WTC11 (cell line): Measurements from ENCODE around the gene NR4A3. TPM values are rescaled to one million over a fixed set of nuclear protein-coding genes. Genes with fewer than 3 reads are reported as not detected.

Experiments used
- ATAC-seq: fragments of 200-7000 bp; cut with Tn5 transposase; 2 replicates; pipeline ENCODE4 v1.10.0; 2021; ENCODE audit warnings: mild to moderate bottlenecking, moderate library complexity
- CTCF ChIA-PET: fragments of 300-600 bp; sonication (Branson Sonifier 250); formaldehyde crosslinking; loops from one replicate; lab custom pipeline; 2021; ENCODE audit warnings: antibody characterized with exemption; lab: Charles Lee
- POLR2A ChIA-PET: fragments of 350-600 bp; sonication (Branson Sonifier 250); formaldehyde crosslinking; loops from one replicate; lab custom pipeline; 2021; ENCODE audit warnings: antibody characterized with exemption; lab: Charles Lee
- DNase-seq: peaks from one replicate; pipeline ENCODE4 v3.0.0; 2021; ENCODE audit warnings: low spot score
- H3K27ac Mint-ChIP-seq: 2 replicates; pipeline ENCODE4 v1.8.0; 2021; ENCODE audit warnings: mixed read lengths
- H3K27me3 Mint-ChIP-seq: 2 replicates; pipeline ENCODE4 v1.8.0; 2021; ENCODE audit warnings: low read depth, mild to moderate bottlenecking, moderate library complexity, mixed read lengths
- H3K36me3 Mint-ChIP-seq: 2 replicates; pipeline ENCODE4 v1.8.0; 2021; ENCODE audit warnings: mixed read lengths
- H3K4me1 Mint-ChIP-seq: 2 replicates; pipeline ENCODE4 v1.8.0; 2022; ENCODE audit warnings: mixed read lengths
- H3K4me3 Mint-ChIP-seq: 2 replicates; pipeline ENCODE4 v1.8.0; 2021; ENCODE audit warnings: mild to moderate bottlenecking, moderate library complexity, mixed read lengths
- H3K9me3 Mint-ChIP-seq: 2 replicates; pipeline ENCODE4 v1.8.0; 2021; ENCODE audit warnings: mixed read lengths
- E2F1 ChIP-seq: sonication (generic); formaldehyde crosslinking; IDR thresholded peaks from 2 replicates; pipeline ENCODE4 v1.8.0; 2022; ENCODE audit warnings: mild to moderate bottlenecking, missing genetic modification reagents
- ERG ChIP-seq: fragments of 250-450 bp; sonication (Bioruptor Pico); IDR thresholded peaks from 2 replicates; pipeline ENCODE4 v1.8.0; 2021; ENCODE audit warnings: mild to moderate bottlenecking
- HMGA2 ChIP-seq: fragments of 250-450 bp; sonication (Bioruptor Pico); IDR thresholded peaks from 2 replicates; pipeline ENCODE4 v1.4.0; 2021; ENCODE audit warnings: mild to moderate bottlenecking, moderate library complexity
- JAZF1 ChIP-seq: fragments of 250-450 bp; sonication (Bioruptor Pico); IDR thresholded peaks from 2 replicates; pipeline ENCODE4 v1.9.0; 2021; ENCODE audit warnings: moderate library complexity, mild to moderate bottlenecking, inconsistent platforms
- MXD4 ChIP-seq: fragments of 250-450 bp; sonication (Bioruptor Pico); IDR thresholded peaks from 2 replicates; pipeline ENCODE4 v1.8.0; 2021; ENCODE audit warnings: mild to moderate bottlenecking, moderate library complexity, borderline replicate concordance
- OVOL2 ChIP-seq: fragments of 250-450 bp; sonication (Bioruptor Pico); IDR thresholded peaks from 2 replicates; pipeline ENCODE4 v1.9.0; 2021; ENCODE audit warnings: mild to moderate bottlenecking, borderline replicate concordance
- STAT6 ChIP-seq: sonication (generic); formaldehyde crosslinking; conservative IDR thresholded peaks from 2 replicates; pipeline ENCODE4 v1.8.1; 2023; ENCODE audit warnings: mild to moderate bottlenecking, low read depth, missing genetic modification reagents, moderate library complexity
- ZNF232 ChIP-seq: sonication (generic); formaldehyde crosslinking; IDR thresholded peaks from 2 replicates; pipeline ENCODE4 v1.8.0; 2022; ENCODE audit warnings: mild to moderate bottlenecking, missing genetic modification reagents
- ZNF263 ChIP-seq: sonication (generic); formaldehyde crosslinking; IDR thresholded peaks from 2 replicates; pipeline ENCODE4 v1.8.1; 2022; ENCODE audit warnings: low read depth, mild to moderate bottlenecking, moderate library complexity, missing genetic modification reagents
- ZNF425 ChIP-seq: fragments of 250-450 bp; sonication (Bioruptor Pico); conservative IDR thresholded peaks from 2 replicates; pipeline ENCODE4 v1.9.0; 2021; ENCODE audit warnings: mild to moderate bottlenecking
- total RNA-seq: library from RNA; stranded (reverse); gene quantifications from 3 replicates; pipeline ENCODE4 v1.2.3, GENCODE V29; 2021
- TF ChIP-seq, protein P1 (sequence below): sonication (generic); formaldehyde crosslinking; IDR thresholded peaks from 2 replicates; pipeline ENCODE4 v1.8.1; 2023; ENCODE audit warnings: mild to moderate bottlenecking, missing genetic modification reagents, moderate library complexity
- TF ChIP-seq, protein P2 (sequence below): sonication (generic); formaldehyde crosslinking; conservative IDR thresholded peaks from 2 replicates; pipeline ENCODE4 v1.8.1; 2022; ENCODE audit warnings: mild to moderate bottlenecking, missing genetic modification reagents
- TF ChIP-seq, protein P3 (sequence below): sonication (generic); formaldehyde crosslinking; IDR thresholded peaks from 2 replicates; pipeline ENCODE4 v1.8.0; 2022; ENCODE audit warnings: missing genetic modification reagents

Gene NR4A3
- total RNA-seq, 1 experiment from 2014 or later = 0.57 TPM

GRCh38 chr9:99863955-99864354 is 42.3 kb downstream of the NR4A3 start (continued):
- no peak for TF ChIP-seq MXD4 (CRISPR knock-in tag)

- TF ChIP-seq E2F1 (CRISPR knock-in tag) (no peak), ZNF425 (CRISPR knock-in tag) (no peak)
- no peak for ATAC-seq
- ChIA-PET POLR2A (no interaction called here), CTCF (no interaction called here)
- DNase-seq = no peak
- Mint-ChIP-seq H3K4me3 (no peak overlapping the region), H3K27ac (no peak overlapping the region), H3K36me3 (no peaks in the 10 kb centered on the region), H3K9me3 (no peaks in the 10 kb centered on the region), H3K27me3 (no peaks in the 10 kb centered on the region), H3K4me1 (peaks cover 10% of the 10 kb centered on the region)
Observed at GRCh38 chr9:99866398-99866797, 44.7 kb downstream of the NR4A3 start.

DNA sequence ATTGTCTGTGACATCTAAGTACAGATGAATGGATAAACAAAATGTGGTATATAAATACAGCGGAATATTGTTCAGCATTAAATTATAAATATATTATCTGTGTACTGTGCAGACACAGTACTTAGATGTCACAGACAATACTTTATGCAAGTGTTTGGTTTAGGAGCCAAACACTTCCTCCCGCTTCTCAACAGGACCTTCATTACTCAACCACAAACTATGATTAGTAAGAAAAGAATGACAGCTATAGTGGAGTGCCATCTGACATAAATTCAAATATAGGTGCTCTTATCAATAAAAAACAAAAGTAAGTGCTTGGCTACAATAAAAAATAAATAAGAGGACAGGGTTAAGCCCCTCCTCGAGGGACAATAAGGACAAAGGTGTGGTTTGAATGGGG is 45.9 kb downstream of the NR4A3 start:
- Mint-ChIP-seq H3K4me1 (peaks cover 10% of the 10 kb centered on the region), H3K4me3 (no peak overlapping the region), H3K27me3 (no peaks in the 10 kb centered on the region), H3K9me3 (no peaks in the 10 kb centered on the region)
- DNase-seq (no peak), ATAC-seq (no peak)
- CTCF ChIA-PET = no interaction called here
- POLR2A ChIA-PET = no interaction called here
- TF ChIP-seq ZNF232 (CRISPR knock-in tag) (no peak), OVOL2 (CRISPR knock-in tag) (no peak), ZNF263 (no peak), JAZF1 (CRISPR knock-in tag) (no peak), ERG (CRISPR knock-in tag) (no peak), STAT6 (CRISPR knock-in tag) (no peak), HMGA2 (CRISPR knock-in tag) (no peak)
- TF ChIP-seq, protein P1, sequence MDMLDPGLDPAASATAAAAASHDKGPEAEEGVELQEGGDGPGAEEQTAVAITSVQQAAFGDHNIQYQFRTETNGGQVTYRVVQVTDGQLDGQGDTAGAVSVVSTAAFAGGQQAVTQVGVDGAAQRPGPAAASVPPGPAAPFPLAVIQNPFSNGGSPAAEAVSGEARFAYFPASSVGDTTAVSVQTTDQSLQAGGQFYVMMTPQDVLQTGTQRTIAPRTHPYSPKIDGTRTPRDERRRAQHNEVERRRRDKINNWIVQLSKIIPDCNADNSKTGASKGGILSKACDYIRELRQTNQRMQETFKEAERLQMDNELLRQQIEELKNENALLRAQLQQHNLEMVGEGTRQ (CRISPR knock-in tag) = no peak
- TF ChIP-seq, protein P2, sequence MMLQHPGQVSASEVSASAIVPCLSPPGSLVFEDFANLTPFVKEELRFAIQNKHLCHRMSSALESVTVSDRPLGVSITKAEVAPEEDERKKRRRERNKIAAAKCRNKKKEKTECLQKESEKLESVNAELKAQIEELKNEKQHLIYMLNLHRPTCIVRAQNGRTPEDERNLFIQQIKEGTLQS (CRISPR knock-in tag) = no peak
- TF ChIP-seq, protein P3, sequence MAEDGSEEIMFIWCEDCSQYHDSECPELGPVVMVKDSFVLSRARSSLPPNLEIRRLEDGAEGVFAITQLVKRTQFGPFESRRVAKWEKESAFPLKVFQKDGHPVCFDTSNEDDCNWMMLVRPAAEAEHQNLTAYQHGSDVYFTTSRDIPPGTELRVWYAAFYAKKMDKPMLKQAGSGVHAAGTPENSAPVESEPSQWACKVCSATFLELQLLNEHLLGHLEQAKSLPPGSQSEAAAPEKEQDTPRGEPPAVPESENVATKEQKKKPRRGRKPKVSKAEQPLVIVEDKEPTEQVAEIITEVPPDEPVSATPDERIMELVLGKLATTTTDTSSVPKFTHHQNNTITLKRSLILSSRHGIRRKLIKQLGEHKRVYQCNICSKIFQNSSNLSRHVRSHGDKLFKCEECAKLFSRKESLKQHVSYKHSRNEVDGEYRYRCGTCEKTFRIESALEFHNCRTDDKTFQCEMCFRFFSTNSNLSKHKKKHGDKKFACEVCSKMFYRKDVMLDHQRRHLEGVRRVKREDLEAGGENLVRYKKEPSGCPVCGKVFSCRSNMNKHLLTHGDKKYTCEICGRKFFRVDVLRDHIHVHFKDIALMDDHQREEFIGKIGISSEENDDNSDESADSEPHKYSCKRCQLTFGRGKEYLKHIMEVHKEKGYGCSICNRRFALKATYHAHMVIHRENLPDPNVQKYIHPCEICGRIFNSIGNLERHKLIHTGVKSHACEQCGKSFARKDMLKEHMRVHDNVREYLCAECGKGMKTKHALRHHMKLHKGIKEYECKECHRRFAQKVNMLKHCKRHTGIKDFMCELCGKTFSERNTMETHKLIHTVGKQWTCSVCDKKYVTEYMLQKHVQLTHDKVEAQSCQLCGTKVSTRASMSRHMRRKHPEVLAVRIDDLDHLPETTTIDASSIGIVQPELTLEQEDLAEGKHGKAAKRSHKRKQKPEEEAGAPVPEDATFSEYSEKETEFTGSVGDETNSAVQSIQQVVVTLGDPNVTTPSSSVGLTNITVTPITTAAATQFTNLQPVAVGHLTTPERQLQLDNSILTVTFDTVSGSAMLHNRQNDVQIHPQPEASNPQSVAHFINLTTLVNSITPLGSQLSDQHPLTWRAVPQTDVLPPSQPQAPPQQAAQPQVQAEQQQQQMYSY = no peak
- TF ChIP-seq, all 79 proteins: peak for 0
- Mint-ChIP-seq H3K36me3 (no peaks in the 10 kb centered on the region), H3K27ac (no peak overlapping the region)
